HG02973 (cell line): ENCODE data around the gene TLDC2.
"Not testable (repeated sequence)": the region's sequence is repeated elsewhere in the genome, so short reads cannot be mapped to it uniquely, and the experiment has no call there.

Source experiments
- ATAC-seq: cut with Tn5 transposase; IDR thresholded peaks from one replicate; pipeline ENCODE4 v1.9.1; 2021; ENCODE audit warnings: moderate library complexity; ENCODE audit not compliant: unreplicated experiment

The TLDC2 gene

DNA sequence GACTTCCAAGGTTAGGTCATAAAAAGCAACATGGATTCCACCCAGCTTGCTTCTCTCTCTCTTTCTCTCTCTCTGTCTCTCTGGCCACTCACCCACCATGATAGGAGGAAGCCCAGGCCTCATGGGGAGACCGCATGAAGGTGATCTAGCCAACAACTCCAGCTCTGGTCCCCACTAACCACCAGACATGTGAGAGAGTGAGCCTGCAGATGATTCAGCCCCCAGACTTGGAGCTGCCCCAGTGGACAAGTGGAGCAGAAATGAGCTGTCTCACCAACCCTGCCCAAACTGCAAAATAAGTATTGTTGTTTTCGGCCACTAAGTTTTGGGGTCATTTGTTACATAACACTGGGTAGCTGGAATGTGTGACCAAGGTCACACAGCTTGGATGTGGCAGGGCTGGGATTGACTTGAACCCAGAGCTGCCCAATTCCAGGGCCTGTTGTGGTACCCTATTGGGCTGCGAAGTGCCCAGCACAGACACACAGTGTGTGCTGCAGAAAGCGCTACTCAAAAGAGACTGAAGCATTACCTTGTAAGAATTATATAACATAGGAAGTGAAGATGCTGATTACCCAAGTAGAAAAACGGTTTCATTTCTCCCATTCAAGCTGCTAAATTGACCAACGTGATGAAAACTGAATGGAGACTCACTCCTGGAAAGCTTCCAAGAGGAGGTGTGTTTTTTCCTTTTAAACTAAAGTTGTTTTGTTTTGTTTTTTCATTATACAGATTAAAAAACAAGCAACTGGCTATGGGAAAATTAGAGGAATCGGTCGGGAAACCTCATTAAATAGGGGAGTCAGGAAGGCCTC is 9.1 kb upstream of the TLDC2 start:
- ATAC-seq, result no peak

DNA sequence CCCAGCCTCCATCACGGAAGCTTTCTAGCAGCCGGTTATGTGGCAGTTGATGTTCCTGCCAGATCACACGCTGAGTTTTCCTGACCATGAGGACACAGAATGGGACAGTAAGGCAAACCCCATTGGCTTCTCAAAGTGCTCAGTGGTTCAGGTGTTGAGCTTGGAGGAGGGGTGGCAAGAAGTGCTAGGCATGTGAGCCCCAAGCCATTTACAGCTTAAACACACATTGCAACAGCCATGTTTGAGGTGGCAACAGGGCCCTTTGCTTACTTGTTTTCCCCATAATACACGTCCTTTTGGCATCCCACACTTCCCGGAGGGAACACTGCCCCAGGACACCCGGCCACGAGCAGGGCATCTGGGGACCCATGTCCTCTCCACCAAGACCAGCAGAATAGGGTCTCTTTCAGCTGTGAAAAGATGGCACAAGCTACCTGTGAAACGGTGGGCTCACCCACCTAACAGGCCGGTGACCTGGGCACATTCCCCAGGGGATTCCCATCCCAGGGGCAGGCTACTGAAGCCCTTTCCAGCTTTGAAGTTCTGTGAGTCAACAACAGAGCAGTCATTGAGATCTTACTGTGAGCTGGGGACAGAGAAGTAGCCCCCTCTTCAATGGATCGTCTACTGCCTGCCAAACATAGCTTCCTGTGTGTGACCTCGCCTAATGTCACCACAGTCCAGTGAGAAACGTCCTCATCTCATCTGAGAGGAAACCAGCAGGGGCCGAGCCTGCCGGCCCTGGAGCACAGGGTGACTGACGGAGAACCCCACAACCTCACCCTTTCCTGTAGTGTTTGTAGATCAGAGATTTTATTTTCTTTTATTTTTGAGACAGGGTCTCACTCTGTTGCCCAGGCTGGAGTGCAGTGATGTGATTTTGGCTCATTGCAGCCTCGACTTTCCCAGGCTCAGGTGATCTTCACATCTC is 4.0 kb upstream of the TLDC2 start:
- no peak for ATAC-seq

- no peak for ATAC-seq
Observed at GRCh38 chr20:36872852-36873251, 3.1 kb upstream of the TLDC2 start.

- no peak for ATAC-seq
Observed at GRCh38 chr20:36873498-36874189, 2.3 kb upstream of the TLDC2 start.

GRCh38 chr20:36875093-36875492 is 845 bp upstream of the TLDC2 start:
- not testable (repeated sequence) for ATAC-seq

DNA sequence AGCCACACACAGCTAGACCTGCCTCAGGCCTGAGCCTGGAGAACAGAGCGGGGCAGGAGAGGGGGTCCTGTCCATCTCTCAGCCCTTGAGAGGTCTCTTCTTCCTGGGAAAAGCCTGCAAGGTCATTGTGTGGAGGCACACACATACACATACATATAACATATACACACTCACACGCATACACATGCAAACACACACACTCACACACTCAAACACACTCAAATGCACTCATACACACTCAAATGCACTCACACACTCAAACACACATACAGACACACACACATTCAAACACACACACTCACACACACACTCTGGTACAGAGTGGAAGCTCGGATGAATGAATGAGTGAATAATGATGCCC is 515 bp downstream of the TLDC2 start:
- ATAC-seq, result no peak

GRCh38 chr20:36878941-36879340 is 3.0 kb downstream of the TLDC2 start:
- ATAC-seq, result no peak

DNA sequence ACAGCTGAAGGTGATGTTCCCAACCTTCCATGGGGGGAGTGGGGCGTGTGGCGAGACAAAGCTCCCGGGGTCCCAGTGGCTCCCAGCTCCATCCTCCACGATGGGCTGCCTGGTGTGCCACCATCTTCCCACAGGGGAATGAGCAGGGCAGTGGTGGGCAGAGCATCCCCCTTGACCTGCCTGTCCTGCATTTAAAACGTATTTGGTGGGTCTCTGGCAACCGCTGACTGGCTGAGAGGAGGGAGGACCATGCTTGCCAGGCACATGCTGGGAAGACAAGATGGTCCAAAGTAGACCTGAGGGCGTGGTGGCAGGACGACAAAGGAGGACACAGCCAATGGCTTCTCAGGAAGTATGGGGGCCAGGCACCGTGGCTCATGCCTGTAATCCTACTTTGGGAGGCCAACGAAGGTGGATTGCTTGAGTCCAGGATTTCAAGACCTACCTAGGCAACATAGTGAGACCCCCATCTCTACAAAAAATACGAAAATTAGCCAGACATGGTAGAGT is 4.9 kb downstream of the TLDC2 start:
- ATAC-seq, result no peak

- ATAC-seq, result no peak
Observed at GRCh38 chr20:36881331-36881730, 5.4 kb downstream of the TLDC2 start.

- no peak for ATAC-seq
Observed at GRCh38 chr20:36881888-36882287, 6.0 kb downstream of the TLDC2 start.

GRCh38 chr20:36883977-36884535 is 8.1 kb downstream of the TLDC2 start:
- no peak for ATAC-seq

GRCh38 chr20:36885356-36885755 is 9.4 kb downstream of the TLDC2 start:
- no peak for ATAC-seq

- no peak for ATAC-seq
Observed at GRCh38 chr20:36886859-36887751, 11.2 kb downstream of the TLDC2 start.

DNA sequence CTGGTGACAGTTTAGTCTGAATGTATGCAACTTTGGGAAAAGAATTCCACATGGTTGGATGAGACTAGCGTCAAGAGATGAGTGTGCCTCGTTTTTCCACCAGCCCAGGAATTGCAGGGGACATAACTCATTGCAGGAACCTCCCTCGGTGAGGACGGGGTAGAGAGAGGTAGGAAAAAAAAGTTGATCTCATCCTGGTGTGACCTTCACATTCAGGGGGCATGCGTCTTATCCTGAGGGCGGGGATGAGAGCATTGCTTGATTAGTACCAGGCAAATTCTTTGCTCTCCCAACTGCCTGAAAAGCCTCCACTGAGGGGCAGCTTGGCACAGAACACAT is 11.8 kb downstream of the TLDC2 start:
- no peak for ATAC-seq

DNA sequence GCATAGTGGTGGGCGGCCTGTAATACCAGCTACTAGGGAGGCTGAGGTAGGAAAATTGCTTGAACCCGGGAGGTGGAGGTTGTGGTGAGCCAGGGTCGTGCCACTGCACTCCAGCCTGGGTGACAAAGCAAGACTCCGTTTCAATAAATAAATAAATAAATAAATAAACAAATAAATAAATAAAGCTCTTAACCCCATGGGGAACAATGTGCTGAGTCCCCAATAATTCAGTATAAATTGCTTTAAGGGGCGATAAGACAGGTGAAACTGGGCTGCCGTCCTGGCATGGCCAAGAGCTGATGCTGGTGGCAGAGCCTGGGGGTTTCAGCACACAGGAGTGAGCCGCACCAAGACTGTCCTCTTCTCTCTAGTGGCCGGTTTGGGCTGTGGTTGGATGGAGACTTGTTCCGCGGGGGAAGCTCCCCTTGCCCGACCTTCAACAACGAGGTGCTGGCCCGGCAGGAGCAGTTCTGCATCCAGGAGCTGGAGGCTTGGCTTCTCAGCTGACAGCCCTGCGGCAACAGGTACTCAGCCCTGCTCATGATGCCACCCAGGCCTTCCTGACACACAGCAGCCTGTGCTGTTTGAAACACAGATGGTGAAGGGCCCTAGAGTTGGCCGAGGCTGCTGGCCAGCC is 13.1 kb downstream of the TLDC2 start:
- no peak for ATAC-seq

- ATAC-seq, result no peak
Observed at GRCh38 chr20:36890586-36890985, 14.6 kb downstream of the TLDC2 start.

DNA sequence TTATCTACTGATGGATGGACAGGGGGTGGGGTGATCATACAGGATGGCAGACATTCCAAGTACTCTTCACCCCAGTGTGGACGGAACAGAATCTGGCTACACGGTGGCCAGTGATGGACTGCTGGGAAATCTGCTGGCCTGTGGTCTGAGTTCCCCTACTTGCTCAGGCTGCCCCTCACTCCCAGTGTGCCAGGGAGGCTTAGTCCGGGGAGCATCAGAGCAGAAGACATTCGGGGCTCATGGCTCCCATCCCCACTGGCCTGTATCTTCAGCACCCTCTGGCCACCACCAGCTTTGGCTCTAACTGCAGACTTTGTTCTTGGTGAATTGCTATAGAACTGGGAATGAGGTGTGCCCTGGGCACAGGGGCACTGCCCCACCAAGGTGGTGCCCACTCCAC is 15.3 kb downstream of the TLDC2 start:
- no peak for ATAC-seq

GRCh38 chr20:36893801-36894200 is 17.9 kb downstream of the TLDC2 start:
- no peak for ATAC-seq

DNA sequence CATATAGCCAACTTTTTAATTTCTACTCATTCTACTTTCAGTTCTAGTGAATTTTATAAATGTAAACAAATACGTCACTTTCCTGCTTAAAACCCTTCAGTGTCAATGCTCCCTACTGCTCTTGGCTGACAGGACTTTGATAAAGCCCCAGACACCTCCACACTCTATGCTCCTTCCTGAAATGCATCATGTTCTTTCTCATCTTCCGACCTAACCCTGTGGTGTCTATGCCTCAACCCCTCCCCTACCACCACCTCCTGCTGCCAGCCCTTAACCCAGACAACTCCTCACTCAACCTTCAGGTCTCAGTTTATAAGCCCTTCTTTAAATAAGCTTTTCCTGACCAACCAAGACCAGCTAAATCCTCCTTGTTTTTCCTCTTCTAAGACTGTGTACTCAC is 19.1 kb downstream of the TLDC2 start:
- no peak for ATAC-seq

DNA sequence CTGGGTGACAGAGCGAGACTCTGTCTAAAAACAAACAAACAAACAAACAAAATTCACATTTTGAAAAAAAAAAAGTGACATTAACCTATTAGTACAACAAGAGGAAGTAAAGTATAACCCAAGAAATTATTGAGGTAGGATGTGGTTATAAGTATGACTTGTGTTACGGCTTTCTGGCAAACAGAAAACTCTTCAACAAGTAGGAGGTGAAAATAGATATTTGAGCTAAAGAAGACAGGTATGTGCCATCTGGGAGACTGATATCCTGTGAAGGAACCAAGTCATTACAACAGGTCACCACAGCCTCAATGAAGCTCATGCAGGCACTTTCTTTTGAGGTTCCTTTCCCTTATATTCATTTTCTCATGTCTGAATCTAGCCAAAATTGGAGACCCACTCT is 28.8 kb downstream of the TLDC2 start:
- no peak for ATAC-seq
